ENCODE results near the gene GNAI3. TPM values are rescaled to one million over a fixed set of nuclear protein-coding genes. Genes with fewer than 3 reads are reported as not detected.

The GNAI3 gene
- total and polyA plus RNA-seq, 2 of the 8 experiments (the other 6 are each of a cell fraction or from before 2014, with no cell fraction given), result 4.0 to 9.8 TPM

DNA sequence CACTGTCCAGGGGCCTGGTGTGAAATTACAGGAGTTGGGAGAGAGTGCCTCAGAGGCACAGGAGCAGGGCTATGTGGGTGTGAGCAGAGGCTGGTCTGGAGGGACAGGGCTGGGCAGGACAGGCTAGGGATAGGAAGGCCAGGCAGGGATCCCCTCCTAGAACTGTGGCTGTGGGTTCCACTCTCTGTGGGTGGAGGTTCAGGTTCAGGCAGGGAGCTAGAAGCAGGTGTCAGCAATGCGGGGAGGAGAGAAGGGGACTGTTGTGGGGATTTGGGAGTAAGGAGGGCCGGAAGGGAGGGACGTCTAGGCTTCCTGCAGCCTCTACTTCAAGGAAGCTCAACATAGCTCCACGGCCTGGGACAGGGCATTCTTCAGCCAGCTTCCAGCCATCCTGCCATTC lies 17.0 kb upstream of the GNAI3 start (continued):
- TF ChIP-seq, protein P1, sequence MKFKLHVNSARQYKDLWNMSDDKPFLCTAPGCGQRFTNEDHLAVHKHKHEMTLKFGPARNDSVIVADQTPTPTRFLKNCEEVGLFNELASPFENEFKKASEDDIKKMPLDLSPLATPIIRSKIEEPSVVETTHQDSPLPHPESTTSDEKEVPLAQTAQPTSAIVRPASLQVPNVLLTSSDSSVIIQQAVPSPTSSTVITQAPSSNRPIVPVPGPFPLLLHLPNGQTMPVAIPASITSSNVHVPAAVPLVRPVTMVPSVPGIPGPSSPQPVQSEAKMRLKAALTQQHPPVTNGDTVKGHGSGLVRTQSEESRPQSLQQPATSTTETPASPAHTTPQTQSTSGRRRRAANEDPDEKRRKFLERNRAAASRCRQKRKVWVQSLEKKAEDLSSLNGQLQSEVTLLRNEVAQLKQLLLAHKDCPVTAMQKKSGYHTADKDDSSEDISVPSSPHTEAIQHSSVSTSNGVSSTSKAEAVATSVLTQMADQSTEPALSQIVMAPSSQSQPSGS (IDR thresholded peaks at IDR 0.05; ENCODE audit: low read length), result no peak
- TF ChIP-seq RBBP5 (IDR thresholded peaks at IDR 0.05; ENCODE audit: borderline replicate concordance, low read depth, low read length) (no peak), SP4 (IDR thresholded peaks at IDR 0.05; ENCODE audit: low read length) (no peak), KDM5A (IDR thresholded peaks at IDR 0.05; ENCODE audit: low read length) (no peak), CREB1 (IDR thresholded peaks at IDR 0.05) (no peak), CTBP2 (IDR thresholded peaks at IDR 0.05; ENCODE audit: borderline replicate concordance, insufficient read depth, insufficient read length, low read length) (no peak), TBP (IDR thresholded peaks at IDR 0.05; ENCODE audit: low read depth, low read length) (no peak)
- TF ChIP-seq, protein P2, sequence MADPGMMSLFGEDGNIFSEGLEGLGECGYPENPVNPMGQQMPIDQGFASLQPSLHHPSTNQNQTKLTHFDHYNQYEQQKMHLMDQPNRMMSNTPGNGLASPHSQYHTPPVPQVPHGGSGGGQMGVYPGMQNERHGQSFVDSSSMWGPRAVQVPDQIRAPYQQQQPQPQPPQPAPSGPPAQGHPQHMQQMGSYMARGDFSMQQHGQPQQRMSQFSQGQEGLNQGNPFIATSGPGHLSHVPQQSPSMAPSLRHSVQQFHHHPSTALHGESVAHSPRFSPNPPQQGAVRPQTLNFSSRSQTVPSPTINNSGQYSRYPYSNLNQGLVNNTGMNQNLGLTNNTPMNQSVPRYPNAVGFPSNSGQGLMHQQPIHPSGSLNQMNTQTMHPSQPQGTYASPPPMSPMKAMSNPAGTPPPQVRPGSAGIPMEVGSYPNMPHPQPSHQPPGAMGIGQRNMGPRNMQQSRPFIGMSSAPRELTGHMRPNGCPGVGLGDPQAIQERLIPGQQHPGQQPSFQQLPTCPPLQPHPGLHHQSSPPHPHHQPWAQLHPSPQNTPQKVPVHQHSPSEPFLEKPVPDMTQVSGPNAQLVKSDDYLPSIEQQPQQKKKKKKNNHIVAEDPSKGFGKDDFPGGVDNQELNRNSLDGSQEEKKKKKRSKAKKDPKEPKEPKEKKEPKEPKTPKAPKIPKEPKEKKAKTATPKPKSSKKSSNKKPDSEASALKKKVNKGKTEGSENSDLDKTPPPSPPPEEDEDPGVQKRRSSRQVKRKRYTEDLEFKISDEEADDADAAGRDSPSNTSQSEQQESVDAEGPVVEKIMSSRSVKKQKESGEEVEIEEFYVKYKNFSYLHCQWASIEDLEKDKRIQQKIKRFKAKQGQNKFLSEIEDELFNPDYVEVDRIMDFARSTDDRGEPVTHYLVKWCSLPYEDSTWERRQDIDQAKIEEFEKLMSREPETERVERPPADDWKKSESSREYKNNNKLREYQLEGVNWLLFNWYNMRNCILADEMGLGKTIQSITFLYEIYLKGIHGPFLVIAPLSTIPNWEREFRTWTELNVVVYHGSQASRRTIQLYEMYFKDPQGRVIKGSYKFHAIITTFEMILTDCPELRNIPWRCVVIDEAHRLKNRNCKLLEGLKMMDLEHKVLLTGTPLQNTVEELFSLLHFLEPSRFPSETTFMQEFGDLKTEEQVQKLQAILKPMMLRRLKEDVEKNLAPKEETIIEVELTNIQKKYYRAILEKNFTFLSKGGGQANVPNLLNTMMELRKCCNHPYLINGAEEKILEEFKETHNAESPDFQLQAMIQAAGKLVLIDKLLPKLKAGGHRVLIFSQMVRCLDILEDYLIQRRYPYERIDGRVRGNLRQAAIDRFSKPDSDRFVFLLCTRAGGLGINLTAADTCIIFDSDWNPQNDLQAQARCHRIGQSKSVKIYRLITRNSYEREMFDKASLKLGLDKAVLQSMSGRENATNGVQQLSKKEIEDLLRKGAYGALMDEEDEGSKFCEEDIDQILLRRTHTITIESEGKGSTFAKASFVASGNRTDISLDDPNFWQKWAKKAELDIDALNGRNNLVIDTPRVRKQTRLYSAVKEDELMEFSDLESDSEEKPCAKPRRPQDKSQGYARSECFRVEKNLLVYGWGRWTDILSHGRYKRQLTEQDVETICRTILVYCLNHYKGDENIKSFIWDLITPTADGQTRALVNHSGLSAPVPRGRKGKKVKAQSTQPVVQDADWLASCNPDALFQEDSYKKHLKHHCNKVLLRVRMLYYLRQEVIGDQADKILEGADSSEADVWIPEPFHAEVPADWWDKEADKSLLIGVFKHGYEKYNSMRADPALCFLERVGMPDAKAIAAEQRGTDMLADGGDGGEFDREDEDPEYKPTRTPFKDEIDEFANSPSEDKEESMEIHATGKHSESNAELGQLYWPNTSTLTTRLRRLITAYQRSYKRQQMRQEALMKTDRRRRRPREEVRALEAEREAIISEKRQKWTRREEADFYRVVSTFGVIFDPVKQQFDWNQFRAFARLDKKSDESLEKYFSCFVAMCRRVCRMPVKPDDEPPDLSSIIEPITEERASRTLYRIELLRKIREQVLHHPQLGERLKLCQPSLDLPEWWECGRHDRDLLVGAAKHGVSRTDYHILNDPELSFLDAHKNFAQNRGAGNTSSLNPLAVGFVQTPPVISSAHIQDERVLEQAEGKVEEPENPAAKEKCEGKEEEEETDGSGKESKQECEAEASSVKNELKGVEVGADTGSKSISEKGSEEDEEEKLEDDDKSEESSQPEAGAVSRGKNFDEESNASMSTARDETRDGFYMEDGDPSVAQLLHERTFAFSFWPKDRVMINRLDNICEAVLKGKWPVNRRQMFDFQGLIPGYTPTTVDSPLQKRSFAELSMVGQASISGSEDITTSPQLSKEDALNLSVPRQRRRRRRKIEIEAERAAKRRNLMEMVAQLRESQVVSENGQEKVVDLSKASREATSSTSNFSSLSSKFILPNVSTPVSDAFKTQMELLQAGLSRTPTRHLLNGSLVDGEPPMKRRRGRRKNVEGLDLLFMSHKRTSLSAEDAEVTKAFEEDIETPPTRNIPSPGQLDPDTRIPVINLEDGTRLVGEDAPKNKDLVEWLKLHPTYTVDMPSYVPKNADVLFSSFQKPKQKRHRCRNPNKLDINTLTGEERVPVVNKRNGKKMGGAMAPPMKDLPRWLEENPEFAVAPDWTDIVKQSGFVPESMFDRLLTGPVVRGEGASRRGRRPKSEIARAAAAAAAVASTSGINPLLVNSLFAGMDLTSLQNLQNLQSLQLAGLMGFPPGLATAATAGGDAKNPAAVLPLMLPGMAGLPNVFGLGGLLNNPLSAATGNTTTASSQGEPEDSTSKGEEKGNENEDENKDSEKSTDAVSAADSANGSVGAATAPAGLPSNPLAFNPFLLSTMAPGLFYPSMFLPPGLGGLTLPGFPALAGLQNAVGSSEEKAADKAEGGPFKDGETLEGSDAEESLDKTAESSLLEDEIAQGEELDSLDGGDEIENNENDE (IDR thresholded peaks at IDR 0.05; ENCODE audit: insufficient replicate concordance, low read length), result no peak

Data from H1 (cell line).